H1 (cell line): ENCODE measurements around the gene TPT1. TPM values are rescaled to one million over a fixed set of nuclear protein-coding genes. Genes with fewer than 3 reads are reported as not detected.

Source experiments
- CHD1 ChIP-seq: IDR thresholded peaks from 2 replicates; pipeline ENCODE4 v1.6.1; 2012; ENCODE audit warnings: low read depth, low read length, improper control_type of control experiment
- KDM1A ChIP-seq: fragments of 200-600, 300-600 bp; sonication (generic); IDR thresholded peaks from 2 replicates; pipeline ENCODE4 v1.7.1; 2016; ENCODE audit warnings: mild to moderate bottlenecking, low read length, borderline replicate concordance
- MAFK ChIP-seq: IDR thresholded peaks from 2 replicates; pipeline ENCODE4 v1.6.1; 2012; ENCODE audit warnings: low read depth, mild to moderate bottlenecking, improper control_type of control experiment, low read length
- RNF2 ChIP-seq: fragments of 200-900, 300-1000 bp; sonication (generic); IDR thresholded peaks from 2 replicates; pipeline ENCODE4 v1.7.1; 2016; ENCODE audit warnings: borderline replicate concordance, low read depth, mild to moderate bottlenecking, antibody characterized with exemption, low read length; ENCODE audit not compliant: poor library complexity, severe bottlenecking; ENCODE audit errors: missing control alignments
- SIN3A ChIP-seq, 2 experiments: IDR thresholded peaks in 1 of 2; conservative IDR thresholded peaks in 1 of 2; 2 replicates each; pipeline ENCODE4 v1.6.1; 2011 to 2012; ENCODE audit warnings: low read length in 2 of 2, improper control_type of control experiment in 1 of 2, low read depth in 1 of 2, mild to moderate bottlenecking in 1 of 2
- SIRT6 ChIP-seq: IDR thresholded peaks from one replicate; pipeline ENCODE4 v1.7.1; 2012; ENCODE audit warnings: low read length, inconsistent platforms
- SIX5 ChIP-seq: IDR thresholded peaks from 2 replicates; pipeline ENCODE4 v1.6.1; 2011; ENCODE audit warnings: mild to moderate bottlenecking, low read depth, low read length
- TAF7 ChIP-seq: optimal IDR thresholded peaks from 2 replicates; pipeline ENCODE3; 2011; ENCODE audit warnings: low read depth, mild to moderate bottlenecking, inconsistent platforms, low read length, moderate library complexity, borderline replicate concordance
- polyA plus RNA-seq, 7 experiments: library from polyadenylated mRNA; depleted of rRNA in 3 of 7; stranded (reverse) in 5 of 7; unstranded in 2 of 7; fragments of >200 nt in 5 of 7; fragments of 200-250 nt in 2 of 7; gene quantifications; 1 replicate in 5 of 7; 2 replicates in 1 of 7; 4 replicates in 1 of 7; pipeline versions ENCODE4 v1.2.1 to v1.2.3, GENCODE V29; 2011 to 2013; ENCODE audit warnings: missing spikeins in 2 of 7, mixed read lengths in 2 of 7
- total RNA-seq: library from RNA; stranded (reverse); fragmentation: NEBNext Ultra II Directional; extraction: Animal tissue kit (Norgen Biotek cat#: 25700); gene quantifications from 2 replicates; pipeline ENCODE4 v1.2.1, GENCODE V29; 2021
- TF ChIP-seq, protein P1 (sequence below): fragments of 300-600 bp; sonication (generic); IDR thresholded peaks from 2 replicates; pipeline ENCODE4 v1.7.1; 2012; ENCODE audit warnings: low read length, moderate library complexity, mild to moderate bottlenecking, inconsistent platforms; ENCODE audit not compliant: insufficient replicate concordance
- TF ChIP-seq, protein P2 (sequence below): IDR thresholded peaks from 2 replicates; pipeline ENCODE4 v1.6.1; 2011; ENCODE audit warnings: low read depth, mild to moderate bottlenecking, low read length; ENCODE audit not compliant: insufficient read depth

The TPT1 gene
- total and polyA plus RNA-seq, 2 of the 8 experiments (the other 6 are each of a cell fraction or from before 2014, with no cell fraction given), result 2,245 to 2,279 TPM

DNA sequence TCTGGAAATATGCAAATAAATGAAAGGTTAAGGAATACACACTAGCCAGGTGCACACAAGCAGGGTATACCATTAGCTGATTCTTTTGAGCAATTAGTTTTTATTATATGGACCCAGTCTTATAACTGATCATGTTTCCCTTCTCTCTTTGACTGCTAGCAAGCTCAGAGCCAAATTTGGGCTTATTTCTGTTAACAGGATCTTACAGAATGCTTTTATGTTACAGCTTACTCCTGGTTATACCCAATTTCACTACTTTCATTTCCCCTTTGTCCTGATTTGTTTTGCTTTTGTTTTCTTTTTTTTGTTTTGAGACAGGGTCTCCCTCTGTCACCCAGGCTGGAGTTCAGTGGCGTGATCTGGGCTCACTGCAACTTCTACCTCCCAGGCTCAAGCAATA, 12.9 kb upstream of the TPT1 start (continued):
- TF ChIP-seq, protein P1, sequence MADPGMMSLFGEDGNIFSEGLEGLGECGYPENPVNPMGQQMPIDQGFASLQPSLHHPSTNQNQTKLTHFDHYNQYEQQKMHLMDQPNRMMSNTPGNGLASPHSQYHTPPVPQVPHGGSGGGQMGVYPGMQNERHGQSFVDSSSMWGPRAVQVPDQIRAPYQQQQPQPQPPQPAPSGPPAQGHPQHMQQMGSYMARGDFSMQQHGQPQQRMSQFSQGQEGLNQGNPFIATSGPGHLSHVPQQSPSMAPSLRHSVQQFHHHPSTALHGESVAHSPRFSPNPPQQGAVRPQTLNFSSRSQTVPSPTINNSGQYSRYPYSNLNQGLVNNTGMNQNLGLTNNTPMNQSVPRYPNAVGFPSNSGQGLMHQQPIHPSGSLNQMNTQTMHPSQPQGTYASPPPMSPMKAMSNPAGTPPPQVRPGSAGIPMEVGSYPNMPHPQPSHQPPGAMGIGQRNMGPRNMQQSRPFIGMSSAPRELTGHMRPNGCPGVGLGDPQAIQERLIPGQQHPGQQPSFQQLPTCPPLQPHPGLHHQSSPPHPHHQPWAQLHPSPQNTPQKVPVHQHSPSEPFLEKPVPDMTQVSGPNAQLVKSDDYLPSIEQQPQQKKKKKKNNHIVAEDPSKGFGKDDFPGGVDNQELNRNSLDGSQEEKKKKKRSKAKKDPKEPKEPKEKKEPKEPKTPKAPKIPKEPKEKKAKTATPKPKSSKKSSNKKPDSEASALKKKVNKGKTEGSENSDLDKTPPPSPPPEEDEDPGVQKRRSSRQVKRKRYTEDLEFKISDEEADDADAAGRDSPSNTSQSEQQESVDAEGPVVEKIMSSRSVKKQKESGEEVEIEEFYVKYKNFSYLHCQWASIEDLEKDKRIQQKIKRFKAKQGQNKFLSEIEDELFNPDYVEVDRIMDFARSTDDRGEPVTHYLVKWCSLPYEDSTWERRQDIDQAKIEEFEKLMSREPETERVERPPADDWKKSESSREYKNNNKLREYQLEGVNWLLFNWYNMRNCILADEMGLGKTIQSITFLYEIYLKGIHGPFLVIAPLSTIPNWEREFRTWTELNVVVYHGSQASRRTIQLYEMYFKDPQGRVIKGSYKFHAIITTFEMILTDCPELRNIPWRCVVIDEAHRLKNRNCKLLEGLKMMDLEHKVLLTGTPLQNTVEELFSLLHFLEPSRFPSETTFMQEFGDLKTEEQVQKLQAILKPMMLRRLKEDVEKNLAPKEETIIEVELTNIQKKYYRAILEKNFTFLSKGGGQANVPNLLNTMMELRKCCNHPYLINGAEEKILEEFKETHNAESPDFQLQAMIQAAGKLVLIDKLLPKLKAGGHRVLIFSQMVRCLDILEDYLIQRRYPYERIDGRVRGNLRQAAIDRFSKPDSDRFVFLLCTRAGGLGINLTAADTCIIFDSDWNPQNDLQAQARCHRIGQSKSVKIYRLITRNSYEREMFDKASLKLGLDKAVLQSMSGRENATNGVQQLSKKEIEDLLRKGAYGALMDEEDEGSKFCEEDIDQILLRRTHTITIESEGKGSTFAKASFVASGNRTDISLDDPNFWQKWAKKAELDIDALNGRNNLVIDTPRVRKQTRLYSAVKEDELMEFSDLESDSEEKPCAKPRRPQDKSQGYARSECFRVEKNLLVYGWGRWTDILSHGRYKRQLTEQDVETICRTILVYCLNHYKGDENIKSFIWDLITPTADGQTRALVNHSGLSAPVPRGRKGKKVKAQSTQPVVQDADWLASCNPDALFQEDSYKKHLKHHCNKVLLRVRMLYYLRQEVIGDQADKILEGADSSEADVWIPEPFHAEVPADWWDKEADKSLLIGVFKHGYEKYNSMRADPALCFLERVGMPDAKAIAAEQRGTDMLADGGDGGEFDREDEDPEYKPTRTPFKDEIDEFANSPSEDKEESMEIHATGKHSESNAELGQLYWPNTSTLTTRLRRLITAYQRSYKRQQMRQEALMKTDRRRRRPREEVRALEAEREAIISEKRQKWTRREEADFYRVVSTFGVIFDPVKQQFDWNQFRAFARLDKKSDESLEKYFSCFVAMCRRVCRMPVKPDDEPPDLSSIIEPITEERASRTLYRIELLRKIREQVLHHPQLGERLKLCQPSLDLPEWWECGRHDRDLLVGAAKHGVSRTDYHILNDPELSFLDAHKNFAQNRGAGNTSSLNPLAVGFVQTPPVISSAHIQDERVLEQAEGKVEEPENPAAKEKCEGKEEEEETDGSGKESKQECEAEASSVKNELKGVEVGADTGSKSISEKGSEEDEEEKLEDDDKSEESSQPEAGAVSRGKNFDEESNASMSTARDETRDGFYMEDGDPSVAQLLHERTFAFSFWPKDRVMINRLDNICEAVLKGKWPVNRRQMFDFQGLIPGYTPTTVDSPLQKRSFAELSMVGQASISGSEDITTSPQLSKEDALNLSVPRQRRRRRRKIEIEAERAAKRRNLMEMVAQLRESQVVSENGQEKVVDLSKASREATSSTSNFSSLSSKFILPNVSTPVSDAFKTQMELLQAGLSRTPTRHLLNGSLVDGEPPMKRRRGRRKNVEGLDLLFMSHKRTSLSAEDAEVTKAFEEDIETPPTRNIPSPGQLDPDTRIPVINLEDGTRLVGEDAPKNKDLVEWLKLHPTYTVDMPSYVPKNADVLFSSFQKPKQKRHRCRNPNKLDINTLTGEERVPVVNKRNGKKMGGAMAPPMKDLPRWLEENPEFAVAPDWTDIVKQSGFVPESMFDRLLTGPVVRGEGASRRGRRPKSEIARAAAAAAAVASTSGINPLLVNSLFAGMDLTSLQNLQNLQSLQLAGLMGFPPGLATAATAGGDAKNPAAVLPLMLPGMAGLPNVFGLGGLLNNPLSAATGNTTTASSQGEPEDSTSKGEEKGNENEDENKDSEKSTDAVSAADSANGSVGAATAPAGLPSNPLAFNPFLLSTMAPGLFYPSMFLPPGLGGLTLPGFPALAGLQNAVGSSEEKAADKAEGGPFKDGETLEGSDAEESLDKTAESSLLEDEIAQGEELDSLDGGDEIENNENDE, result no peak
- TF ChIP-seq KDM1A, result no peak
- TF ChIP-seq, protein P2, sequence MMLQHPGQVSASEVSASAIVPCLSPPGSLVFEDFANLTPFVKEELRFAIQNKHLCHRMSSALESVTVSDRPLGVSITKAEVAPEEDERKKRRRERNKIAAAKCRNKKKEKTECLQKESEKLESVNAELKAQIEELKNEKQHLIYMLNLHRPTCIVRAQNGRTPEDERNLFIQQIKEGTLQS, result no peak
- TF ChIP-seq MAFK, result no peak
- TF ChIP-seq CHD1, result no peak
- no peak for TF ChIP-seq SIN3A (conservative IDR thresholded peaks at IDR 0.05 in 1 of 2, IDR thresholded peaks at IDR 0.05 in 1 of 2; ENCODE audit: low read depth in 1 of 2, low read length in 2 of 2)
- TF ChIP-seq TAF7, result no peak
- no peak for TF ChIP-seq RNF2
- TF ChIP-seq SIRT6, result no peak
- no peak for TF ChIP-seq SIX5
